GM23338 (cell line): Measurements from ENCODE around the gene CSF1R.

Source experiments
- CREB1 ChIP-seq: fragments of 250-450 bp; sonication (Bioruptor Pico); IDR thresholded peaks from 2 replicates; pipeline ENCODE4 v1.5.0; 2020; ENCODE audit warnings: low read depth, mild to moderate bottlenecking, moderate library complexity
- CTCF ChIP-seq, 2 experiments: fragments of 200-600 bp in 1 of 2; sonication (generic) in 1 of 2; conservative IDR thresholded peaks; 2 replicates each; pipeline versions ENCODE4 v1.5.1 to v1.6.1; 2016 to 2017; ENCODE audit warnings: antibody characterized with exemption in 2 of 2, low read depth in 2 of 2, mild to moderate bottlenecking in 2 of 2, moderate library complexity in 1 of 2
- ETS1 ChIP-seq: IDR thresholded peaks from 2 replicates; pipeline ENCODE4 v1.6.1; 2016; ENCODE audit warnings: antibody characterized with exemption
- EZH2 ChIP-seq: fragments of 200-600 bp; sonication (generic); IDR thresholded peaks from one replicate; pipeline ENCODE4 v1.8.0; 2017; ENCODE audit warnings: antibody characterized with exemption, mild to moderate bottlenecking, low read depth; ENCODE audit not compliant: unreplicated experiment
- EZH2phosphoT487 ChIP-seq: fragments of 200-600 bp; sonication (generic); IDR thresholded peaks from one replicate; pipeline ENCODE4 v1.8.1; 2018; ENCODE audit warnings: antibody characterized with exemption; ENCODE audit not compliant: unreplicated experiment
- JUNB ChIP-seq: IDR thresholded peaks from one replicate; pipeline ENCODE4 v1.6.1; 2016; ENCODE audit warnings: antibody characterized with exemption; ENCODE audit not compliant: unreplicated experiment
- POLR2AphosphoS5 ChIP-seq: IDR thresholded peaks from 2 replicates; pipeline ENCODE4 v1.6.1; 2016; ENCODE audit warnings: antibody characterized with exemption, low read depth
- REST ChIP-seq: IDR thresholded peaks from one replicate; pipeline ENCODE4 v1.6.1; 2018; ENCODE audit warnings: antibody characterized with exemption; ENCODE audit not compliant: unreplicated experiment
- STAT1 ChIP-seq: IDR thresholded peaks from one replicate; pipeline ENCODE4 v1.6.1; 2016; ENCODE audit warnings: antibody characterized with exemption; ENCODE audit not compliant: unreplicated experiment
- ZNF114 ChIP-seq: fragments of 250-450 bp; sonication (Bioruptor Pico); IDR thresholded peaks from 2 replicates; pipeline ENCODE4 v1.5.0; 2020; ENCODE audit warnings: mild to moderate bottlenecking, moderate library complexity

DNA sequence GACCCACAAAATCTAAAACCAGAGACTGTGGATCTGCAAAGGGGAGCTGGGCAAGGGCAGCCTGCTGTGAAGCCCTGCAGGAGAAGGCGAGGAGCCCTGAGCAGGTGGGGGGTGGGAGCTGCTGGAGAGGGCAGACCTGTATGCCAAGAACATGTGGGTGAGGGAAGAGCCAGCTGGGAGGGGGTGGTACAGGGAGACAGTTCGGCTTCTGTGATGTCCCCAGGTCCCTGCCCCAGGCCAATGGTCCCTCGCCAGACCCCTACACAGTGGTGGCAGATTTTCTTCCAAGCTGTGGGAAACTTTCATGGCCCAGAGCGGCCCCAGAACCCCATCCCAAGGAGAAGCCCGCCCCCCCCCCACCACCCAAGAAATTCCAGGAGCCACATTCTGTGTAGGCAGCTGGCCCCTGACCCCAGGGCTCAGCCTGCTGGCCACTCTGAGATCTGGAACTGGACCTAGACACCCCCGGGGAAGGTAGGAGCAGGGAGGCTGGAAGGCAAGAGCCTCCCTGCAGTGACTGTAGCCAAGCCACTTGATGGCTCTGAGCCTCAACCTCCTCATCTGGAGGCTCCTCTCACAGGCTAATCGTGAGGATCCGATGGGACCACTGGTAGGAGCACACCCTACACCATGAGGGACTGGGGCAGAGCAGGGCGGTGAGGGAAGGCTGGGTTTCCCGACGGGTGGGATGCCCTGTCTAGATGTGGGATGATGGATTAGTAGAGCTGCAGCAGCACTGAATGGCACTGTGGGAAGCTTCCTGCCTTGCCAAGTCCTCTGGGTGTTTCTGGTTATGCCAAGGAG is 22.6 kb upstream of the CSF1R start:
- no peak for TF ChIP-seq CTCF (conservative IDR thresholded peaks at IDR 0.05; ENCODE audit: low read depth in 2 of 2)
- no peak for TF ChIP-seq EZH2
- TF ChIP-seq CREB1 (CRISPR knock-in tag) = no peak
- TF ChIP-seq REST = no peak
- TF ChIP-seq ZNF114 (CRISPR knock-in tag) = no peak
- TF ChIP-seq POLR2AphosphoS5 = no peak
- TF ChIP-seq STAT1 = no peak
- no peak for TF ChIP-seq JUNB
- no peak for TF ChIP-seq EZH2phosphoT487
- no peak for TF ChIP-seq ETS1
